ENCODE data around the gene ARL13B.
"Not testable (repeated sequence)": the region's sequence is repeated elsewhere in the genome, so short reads cannot be mapped to it uniquely, and the experiment has no call there.

ARL13B gene

DNA sequence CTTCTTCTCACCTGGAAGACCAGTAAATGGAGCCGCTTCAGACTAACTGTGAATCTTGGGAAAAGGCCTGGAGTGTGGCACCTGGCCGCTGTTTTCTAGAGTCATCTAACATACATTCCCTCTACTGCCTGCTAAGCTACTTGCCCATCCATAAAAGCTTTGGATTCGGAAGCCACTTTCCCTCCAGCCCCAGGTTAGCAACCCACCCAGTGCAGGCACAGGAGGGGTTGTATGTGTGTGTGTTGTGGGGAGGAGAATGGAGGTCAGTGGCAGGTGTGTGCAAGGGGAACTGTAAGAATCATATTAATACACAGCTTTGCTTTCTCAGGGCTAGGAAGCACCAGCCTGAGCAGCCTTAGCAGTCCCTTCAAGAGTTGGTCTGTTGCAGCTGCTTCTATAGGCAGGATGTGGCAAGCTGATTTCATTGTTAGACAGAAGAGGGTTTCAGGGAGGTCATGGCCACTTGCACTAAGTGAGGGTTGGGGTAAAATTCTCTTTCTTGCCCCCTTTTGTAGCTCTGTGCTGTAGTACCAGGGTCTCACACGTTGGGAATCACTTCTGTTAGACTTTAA, 91.8 kb downstream of the ARL13B start:
- H3K27ac ChIP-seq (ENCODE audit: low read depth, low read length, poor library complexity, severe bottlenecking) = no peak overlapping the region
- no peaks in the 10 kb centered on the region for H3F3A ChIP-seq (ENCODE audit: insufficient read depth, low read length)
- no peaks in the 10 kb centered on the region for H3K27me3 ChIP-seq (ENCODE audit: insufficient read depth, low read length)
- H3K9me3 ChIP-seq (ENCODE audit: low read length) = no peaks in the 10 kb centered on the region
- no peak overlapping the region for H2AFZ ChIP-seq (ENCODE audit: low read length)
- no peak overlapping the region for H3K4me2 ChIP-seq (ENCODE audit: low read length)
- H3K4me1 ChIP-seq (ENCODE audit: insufficient read depth, low read length, severe bottlenecking) = no peaks in the 10 kb centered on the region
- H4K20me1 ChIP-seq (ENCODE audit: insufficient read depth, low read length) = no peaks in the 10 kb centered on the region
- H3K79me2 ChIP-seq (ENCODE audit: insufficient read depth, low read length) = no peaks in the 10 kb centered on the region
- no peaks in the 10 kb centered on the region for H3K9me2 ChIP-seq (ENCODE audit: low read depth, low read length)
- no peak overlapping the region for H3K4me3 ChIP-seq (ENCODE audit: low read depth, low read length, poor library complexity, severe bottlenecking)
- TF ChIP-seq, protein P1, sequence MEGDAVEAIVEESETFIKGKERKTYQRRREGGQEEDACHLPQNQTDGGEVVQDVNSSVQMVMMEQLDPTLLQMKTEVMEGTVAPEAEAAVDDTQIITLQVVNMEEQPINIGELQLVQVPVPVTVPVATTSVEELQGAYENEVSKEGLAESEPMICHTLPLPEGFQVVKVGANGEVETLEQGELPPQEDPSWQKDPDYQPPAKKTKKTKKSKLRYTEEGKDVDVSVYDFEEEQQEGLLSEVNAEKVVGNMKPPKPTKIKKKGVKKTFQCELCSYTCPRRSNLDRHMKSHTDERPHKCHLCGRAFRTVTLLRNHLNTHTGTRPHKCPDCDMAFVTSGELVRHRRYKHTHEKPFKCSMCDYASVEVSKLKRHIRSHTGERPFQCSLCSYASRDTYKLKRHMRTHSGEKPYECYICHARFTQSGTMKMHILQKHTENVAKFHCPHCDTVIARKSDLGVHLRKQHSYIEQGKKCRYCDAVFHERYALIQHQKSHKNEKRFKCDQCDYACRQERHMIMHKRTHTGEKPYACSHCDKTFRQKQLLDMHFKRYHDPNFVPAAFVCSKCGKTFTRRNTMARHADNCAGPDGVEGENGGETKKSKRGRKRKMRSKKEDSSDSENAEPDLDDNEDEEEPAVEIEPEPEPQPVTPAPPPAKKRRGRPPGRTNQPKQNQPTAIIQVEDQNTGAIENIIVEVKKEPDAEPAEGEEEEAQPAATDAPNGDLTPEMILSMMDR (IDR thresholded peaks at IDR 0.05; ENCODE audit: low read length) = no peak
- TF ChIP-seq EZH2 (IDR thresholded peaks at IDR 0.05; ENCODE audit: borderline replicate concordance, low read length) = no peak
- no peak overlapping the region for H3K9ac ChIP-seq (ENCODE audit: low read length)
- H3K36me3 ChIP-seq (ENCODE audit: insufficient read depth, low read length) = peaks cover 24% of the 10 kb centered on the region

DNA sequence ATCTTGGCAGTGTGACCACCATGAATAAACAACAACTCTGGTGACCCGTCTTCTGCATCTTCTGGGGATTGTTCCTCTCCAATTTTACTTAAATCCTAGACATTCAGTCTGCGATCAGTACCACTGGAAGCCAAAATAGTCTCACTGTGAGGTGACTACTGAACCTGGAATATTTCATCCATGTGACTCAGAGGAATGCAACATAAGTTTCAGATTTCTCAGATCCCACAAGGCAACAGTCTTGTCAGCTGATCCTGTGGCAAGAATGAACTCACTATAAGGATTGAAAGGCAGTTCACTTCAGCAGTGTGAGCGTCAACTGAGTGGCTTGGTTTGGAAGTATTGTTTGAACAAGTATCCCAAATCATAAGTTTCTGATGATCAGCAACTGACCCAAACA, 96.1 kb downstream of the ARL13B start:
- Histone ChIP-seq H3K9me3 (ENCODE audit: low read length) (no peaks in the 10 kb centered on the region), H3K36me3 (ENCODE audit: insufficient read depth, low read length) (peaks cover 10% of the 10 kb centered on the region; the same call in 1 of the 2 replicates), H3K4me2 (ENCODE audit: low read length) (no peak overlapping the region), H3F3A (ENCODE audit: insufficient read depth, low read length) (no peaks in the 10 kb centered on the region), H3K27me3 (ENCODE audit: insufficient read depth, low read length) (no peaks in the 10 kb centered on the region), H3K79me2 (ENCODE audit: insufficient read depth, low read length) (no peaks in the 10 kb centered on the region), H3K9me2 (ENCODE audit: low read depth, low read length) (no peaks in the 10 kb centered on the region), H3K4me3 (ENCODE audit: low read depth, low read length, poor library complexity, severe bottlenecking) (no peak overlapping the region), H3K4me1 (ENCODE audit: insufficient read depth, low read length, severe bottlenecking) (no peaks in the 10 kb centered on the region), H2AFZ (ENCODE audit: low read length) (no peak overlapping the region), H4K20me1 (ENCODE audit: insufficient read depth, low read length) (no peaks in the 10 kb centered on the region), H3K9ac (ENCODE audit: low read length) (no peak overlapping the region), H3K27ac (ENCODE audit: low read depth, low read length, poor library complexity, severe bottlenecking) (no peak overlapping the region)
- TF ChIP-seq, protein P1 (IDR thresholded peaks at IDR 0.05; ENCODE audit: low read length) = no peak
- no peak for TF ChIP-seq EZH2 (IDR thresholded peaks at IDR 0.05; ENCODE audit: borderline replicate concordance, low read length)

DNA sequence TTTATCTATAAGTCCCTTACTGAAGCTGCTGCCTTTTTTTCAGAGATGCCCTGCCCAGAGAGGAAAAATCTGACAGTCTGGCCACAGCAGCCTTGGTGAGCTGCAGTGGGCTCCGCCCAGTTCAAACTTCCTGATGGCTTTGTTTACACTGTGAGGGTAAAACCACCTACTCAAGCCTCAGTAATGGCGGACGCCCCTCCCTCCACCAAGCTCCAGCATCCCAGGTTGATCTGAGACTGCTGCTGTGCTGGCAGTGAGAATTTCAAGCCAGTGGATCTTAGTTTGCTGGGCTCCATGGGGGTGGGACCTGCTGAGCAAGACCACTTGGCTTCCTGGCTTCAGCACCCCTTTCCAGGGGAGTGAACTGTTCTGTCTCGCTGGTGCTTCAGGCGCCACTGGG, 100.6 kb downstream of the ARL13B start:
- peaks cover 12% of the 10 kb centered on the region for H3K36me3 ChIP-seq (ENCODE audit: insufficient read depth, low read length)
- H2AFZ ChIP-seq (ENCODE audit: low read length); H3K9me2 ChIP-seq (ENCODE audit: low read depth, low read length); H3K4me3 ChIP-seq (ENCODE audit: low read depth, low read length, poor library complexity, severe bottlenecking); H3K4me2 ChIP-seq (ENCODE audit: low read length); H3K9ac ChIP-seq (ENCODE audit: low read length); H3K27ac ChIP-seq (ENCODE audit: low read depth, low read length, poor library complexity, severe bottlenecking); H3K4me1 ChIP-seq (ENCODE audit: insufficient read depth, low read length, severe bottlenecking); H3F3A ChIP-seq (ENCODE audit: insufficient read depth, low read length); H3K27me3 ChIP-seq (ENCODE audit: insufficient read depth, low read length); H4K20me1 ChIP-seq (ENCODE audit: insufficient read depth, low read length); H3K79me2 ChIP-seq (ENCODE audit: insufficient read depth, low read length); H3K9me3 ChIP-seq (ENCODE audit: low read length): not testable (repeated sequence)

DNA sequence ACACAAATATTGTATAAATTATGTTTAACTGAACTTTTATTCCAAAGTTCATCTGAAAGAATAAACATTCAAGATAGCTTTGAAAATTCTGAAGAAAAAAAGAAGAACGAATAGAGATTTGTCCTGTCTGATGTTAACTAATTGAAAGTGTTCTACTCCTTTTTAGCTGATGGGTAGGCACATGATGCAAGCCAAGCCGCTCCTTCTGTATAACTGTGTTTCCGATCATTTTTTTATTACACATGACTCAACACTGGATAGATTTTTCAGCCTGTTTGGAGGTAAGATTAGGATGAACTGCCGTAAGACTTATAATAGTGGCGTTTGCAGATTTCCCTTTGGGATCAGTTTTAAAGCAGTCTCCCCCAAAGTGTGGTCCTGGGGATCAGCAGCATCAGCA, 101.9 kb downstream of the ARL13B start:
- H3K79me2 ChIP-seq (ENCODE audit: insufficient read depth, low read length) = no peaks in the 10 kb centered on the region
- TF ChIP-seq, protein P1 (IDR thresholded peaks at IDR 0.05; ENCODE audit: low read length) = no peak
- TF ChIP-seq EZH2 (IDR thresholded peaks at IDR 0.05; ENCODE audit: borderline replicate concordance, low read length) = no peak
- H4K20me1 ChIP-seq (ENCODE audit: insufficient read depth, low read length) = no peaks in the 10 kb centered on the region
- no peak overlapping the region for H3K27ac ChIP-seq (ENCODE audit: low read depth, low read length, poor library complexity, severe bottlenecking)
- no peaks in the 10 kb centered on the region for H3K9me3 ChIP-seq (ENCODE audit: low read length)
- H3K4me1 ChIP-seq (ENCODE audit: insufficient read depth, low read length, severe bottlenecking) = no peaks in the 10 kb centered on the region
- no peaks in the 10 kb centered on the region for H3K27me3 ChIP-seq (ENCODE audit: insufficient read depth, low read length)
- no peaks in the 10 kb centered on the region for H3K9me2 ChIP-seq (ENCODE audit: low read depth, low read length)
- no peak overlapping the region for H3K4me3 ChIP-seq (ENCODE audit: low read depth, low read length, poor library complexity, severe bottlenecking)
- H3F3A ChIP-seq (ENCODE audit: insufficient read depth, low read length) = no peaks in the 10 kb centered on the region
- no peak overlapping the region for H3K4me2 ChIP-seq (ENCODE audit: low read length)
- H2AFZ ChIP-seq (ENCODE audit: low read length) = no peak overlapping the region
- H3K36me3 ChIP-seq (ENCODE audit: insufficient read depth, low read length) = peaks cover 13% of the 10 kb centered on the region
- no peak overlapping the region for H3K9ac ChIP-seq (ENCODE audit: low read length)
